ENCODE results near the gene COBLL1. TPM values are rescaled to one million over a fixed set of nuclear protein-coding genes. Genes with fewer than 3 reads are reported as not detected.

COBLL1 gene
- total and polyA plus RNA-seq, 2 of the 4 experiments (the other 2 are of a cell fraction) = 0.79 to 1.1 TPM

DNA sequence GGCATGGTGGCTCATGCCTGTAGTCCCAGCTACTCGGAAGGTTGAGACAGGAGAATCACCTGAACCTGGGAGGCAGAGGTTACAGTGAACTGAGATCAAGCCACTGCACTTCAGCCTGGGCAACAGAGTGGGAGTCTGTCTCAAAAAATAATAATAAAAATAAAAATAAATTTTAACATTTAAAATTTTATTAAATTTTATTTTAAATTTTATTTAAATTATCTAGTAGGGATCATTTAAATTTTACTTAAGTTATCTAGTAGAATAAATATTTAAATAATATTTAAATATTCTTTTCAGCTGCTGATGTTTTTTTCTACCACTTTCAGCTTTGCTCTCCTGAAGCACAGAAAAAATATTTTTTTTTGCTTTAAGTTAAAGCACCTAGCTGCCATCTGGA lies 10.4 kb downstream of the COBLL1 start:
- H2BK20ac ChIP-seq (ENCODE audit: low read depth, low read length) = no peak overlapping the region
- WGBS, 2 experiments (ENCODE audit: extremely low coverage in 2 of 2, insufficient read length in 1 of 2) = no CpG with 5 or more reads among the region's 1 CpG
- no peak overlapping the region for H3K9ac ChIP-seq (ENCODE audit: low read depth, low read length)
- H3K79me1 ChIP-seq (ENCODE audit: low read depth in 1 of 2, low read length in 2 of 2) = no peaks in the 10 kb centered on the region
- no peak overlapping the region for H3K23ac ChIP-seq (ENCODE audit: low read depth, low read length)
- no peak overlapping the region for H4K5ac ChIP-seq (ENCODE audit: low read depth, low read length)
- H3K27ac ChIP-seq (ENCODE audit: insufficient read depth, low read length) = no peak overlapping the region
- BruUV-seq (replicated peaks) = no TSS peak
- no peaks in the 10 kb centered on the region for H3K27me3 ChIP-seq (ENCODE audit: control insufficient read depth, insufficient read depth, low read length)
- in situ Hi-C loops (cut with MboI; ENCODE audit: low sequenced_read_pairs) = no loop called here
- H2BK120ac ChIP-seq (ENCODE audit: low read depth, low read length) = no peak overlapping the region
- H3K36me3 ChIP-seq (ENCODE audit: control insufficient read depth, insufficient read depth, low read length) = no peaks in the 10 kb centered on the region
- H3K4ac ChIP-seq (ENCODE audit: low read depth, low read length) = no peak overlapping the region
- no peak overlapping the region for H4K91ac ChIP-seq (ENCODE audit: insufficient read depth, low read depth, low read length)
- H3K4me3 ChIP-seq (ENCODE audit: insufficient read depth, low read depth, low read length) = no peak overlapping the region
- no peak overlapping the region for H2BK5ac ChIP-seq (ENCODE audit: low read depth, low read length, poor library complexity, severe bottlenecking)
- no peaks in the 10 kb centered on the region for H4K20me1 ChIP-seq (ENCODE audit: insufficient read depth, low read length)
- H2AFZ ChIP-seq (replicated peaks; ENCODE audit: low read length, poor library complexity) = no peak overlapping the region
- no peaks in the 10 kb centered on the region for H3K4me1 ChIP-seq (ENCODE audit: control insufficient read depth, insufficient read depth, low read length)
- H3K18ac ChIP-seq (ENCODE audit: low read depth, low read length) = no peak overlapping the region
- H2AK5ac ChIP-seq (ENCODE audit: low read depth, low read length) = no peak overlapping the region
- no peak overlapping the region for H2BK15ac ChIP-seq (ENCODE audit: low read depth, low read length)
- no peaks in the 10 kb centered on the region for H3K9me1 ChIP-seq (ENCODE audit: insufficient read depth, low read length)
- intact Hi-C loops (cut with micrococcal nuclease) = no loop called here
- ChIA-PET POLR2A (ENCODE audit: unreplicated experiment) (no interaction called here), CTCF (interaction anchor here (1.8 kb wide), 1 partner anchor 11 kb away, joined by 8 read pairs; the partner anchor contains the start of gene COBLL1)
- DNase-seq (no peak), ATAC-seq (ENCODE audit: low read depth) (no peak)
- no peak overlapping the region for H3K4me2 ChIP-seq (ENCODE audit: low read depth, low read length)
- H3K9me3 ChIP-seq (ENCODE audit: control insufficient read depth, insufficient read depth, low read length) = no peaks in the 10 kb centered on the region
- no peak overlapping the region for H4K8ac ChIP-seq (ENCODE audit: low read depth in 2 of 2, low read length in 2 of 2)
- H3K56ac ChIP-seq (ENCODE audit: extremely low read depth, insufficient read depth, low read length) = no peak overlapping the region
- no peak overlapping the region for H3K14ac ChIP-seq (replicated peaks; ENCODE audit: low read depth, low read length)
- TF ChIP-seq, protein P1, sequence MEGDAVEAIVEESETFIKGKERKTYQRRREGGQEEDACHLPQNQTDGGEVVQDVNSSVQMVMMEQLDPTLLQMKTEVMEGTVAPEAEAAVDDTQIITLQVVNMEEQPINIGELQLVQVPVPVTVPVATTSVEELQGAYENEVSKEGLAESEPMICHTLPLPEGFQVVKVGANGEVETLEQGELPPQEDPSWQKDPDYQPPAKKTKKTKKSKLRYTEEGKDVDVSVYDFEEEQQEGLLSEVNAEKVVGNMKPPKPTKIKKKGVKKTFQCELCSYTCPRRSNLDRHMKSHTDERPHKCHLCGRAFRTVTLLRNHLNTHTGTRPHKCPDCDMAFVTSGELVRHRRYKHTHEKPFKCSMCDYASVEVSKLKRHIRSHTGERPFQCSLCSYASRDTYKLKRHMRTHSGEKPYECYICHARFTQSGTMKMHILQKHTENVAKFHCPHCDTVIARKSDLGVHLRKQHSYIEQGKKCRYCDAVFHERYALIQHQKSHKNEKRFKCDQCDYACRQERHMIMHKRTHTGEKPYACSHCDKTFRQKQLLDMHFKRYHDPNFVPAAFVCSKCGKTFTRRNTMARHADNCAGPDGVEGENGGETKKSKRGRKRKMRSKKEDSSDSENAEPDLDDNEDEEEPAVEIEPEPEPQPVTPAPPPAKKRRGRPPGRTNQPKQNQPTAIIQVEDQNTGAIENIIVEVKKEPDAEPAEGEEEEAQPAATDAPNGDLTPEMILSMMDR (conservative IDR thresholded peaks at IDR 0.05; ENCODE audit: low read depth, low read length) = no peak
- TF ChIP-seq MAZ (IDR thresholded peaks at IDR 0.05; ENCODE audit: borderline replicate concordance, low read depth, low read length) (no peak), RFX5 (IDR thresholded peaks at IDR 0.05; ENCODE audit: low read depth, low read length) (no peak), SMC3 (IDR thresholded peaks at IDR 0.05; ENCODE audit: low read depth, low read length) (no peak), POLR2A (IDR thresholded peaks at IDR 0.05; ENCODE audit: low read depth, low read length) (no peak)
- TF ChIP-seq, protein P2, sequence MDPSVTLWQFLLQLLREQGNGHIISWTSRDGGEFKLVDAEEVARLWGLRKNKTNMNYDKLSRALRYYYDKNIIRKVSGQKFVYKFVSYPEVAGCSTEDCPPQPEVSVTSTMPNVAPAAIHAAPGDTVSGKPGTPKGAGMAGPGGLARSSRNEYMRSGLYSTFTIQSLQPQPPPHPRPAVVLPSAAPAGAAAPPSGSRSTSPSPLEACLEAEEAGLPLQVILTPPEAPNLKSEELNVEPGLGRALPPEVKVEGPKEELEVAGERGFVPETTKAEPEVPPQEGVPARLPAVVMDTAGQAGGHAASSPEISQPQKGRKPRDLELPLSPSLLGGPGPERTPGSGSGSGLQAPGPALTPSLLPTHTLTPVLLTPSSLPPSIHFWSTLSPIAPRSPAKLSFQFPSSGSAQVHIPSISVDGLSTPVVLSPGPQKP (IDR thresholded peaks at IDR 0.05; ENCODE audit: borderline replicate concordance, low read depth, low read length) = no peak
- no peak overlapping the region for H2AK9ac ChIP-seq (replicated peaks; ENCODE audit: low read depth, low read length, poor library complexity)
- dilution Hi-C loops (cut with HindIII; ENCODE audit: low sequenced_read_pairs, unreplicated experiment) = no loop called here
